ENCODE results near the gene PLEKHJ1.

The PLEKHJ1 gene

DNA sequence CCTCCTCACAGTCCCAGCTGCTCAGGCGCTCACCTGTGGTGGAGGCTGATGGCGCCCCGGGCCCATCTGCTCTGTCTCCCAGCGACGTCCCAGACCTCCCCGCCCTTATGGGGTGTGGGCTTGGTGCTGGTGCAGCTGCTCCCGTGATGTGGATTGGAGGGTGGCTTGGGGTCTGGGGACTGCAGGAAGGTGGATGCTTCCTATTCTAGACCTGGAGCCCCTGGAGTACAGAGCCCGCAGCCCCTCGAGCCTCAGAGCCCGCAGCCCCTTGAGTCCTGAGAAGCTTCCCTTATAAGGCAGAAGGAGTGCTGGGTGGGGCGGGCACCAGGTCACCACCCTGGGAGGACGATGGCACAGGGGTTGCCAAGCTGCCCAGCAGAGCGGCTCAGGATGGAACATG, 40.8 kb downstream of the PLEKHJ1 start:
- DNase-seq: no peak

DNA sequence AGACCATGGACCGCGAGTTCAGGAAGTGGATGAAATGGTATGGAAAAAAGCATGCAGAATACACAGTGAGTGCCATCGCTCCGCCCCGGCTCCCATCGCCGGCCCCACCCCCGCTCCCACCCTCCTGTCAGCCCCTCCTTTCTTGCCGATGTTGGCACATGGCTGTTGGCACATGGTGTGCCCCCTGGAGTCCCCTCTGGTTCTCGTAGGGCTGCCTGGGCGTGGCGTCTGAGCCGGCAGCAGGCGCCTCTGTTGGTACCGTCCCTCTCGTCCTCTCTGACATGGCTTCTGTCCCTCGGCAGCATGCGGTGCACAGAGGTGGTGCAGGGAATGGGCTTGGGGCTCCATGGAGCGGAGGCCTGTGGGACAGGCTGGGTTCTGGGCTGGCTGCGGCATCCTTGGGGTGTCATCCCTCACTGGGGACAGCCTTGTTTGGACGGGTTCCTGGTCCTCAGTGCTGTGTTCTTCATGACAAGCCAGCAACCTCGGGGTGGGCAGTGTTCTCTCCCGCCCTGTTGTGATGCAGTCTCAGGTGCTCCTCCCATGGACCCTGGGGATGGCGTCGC, 41.5 kb downstream of the PLEKHJ1 start:
- no peak for DNase-seq

DNA sequence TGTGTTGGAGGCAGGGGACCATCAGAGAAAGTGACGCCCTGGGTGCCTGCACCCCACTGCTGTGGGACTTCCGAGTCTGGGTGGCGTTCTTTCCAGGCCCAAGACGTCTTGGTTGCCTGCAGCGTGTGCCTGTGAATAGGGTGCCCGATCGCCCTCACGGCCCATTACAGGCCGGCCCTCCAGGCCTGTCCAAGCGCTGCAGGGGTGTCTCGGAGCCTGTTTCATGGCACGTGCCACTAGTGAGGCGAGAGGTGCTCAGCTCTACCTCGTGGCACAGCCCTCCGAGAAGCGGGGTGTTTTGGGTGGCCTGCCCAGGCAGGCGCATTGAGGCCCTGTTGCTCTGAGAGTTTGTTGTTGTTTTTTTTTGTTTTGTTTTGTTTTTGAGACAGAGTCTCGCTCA, 42.3 kb downstream of the PLEKHJ1 start:
- DNase-seq: no peak

DNA sequence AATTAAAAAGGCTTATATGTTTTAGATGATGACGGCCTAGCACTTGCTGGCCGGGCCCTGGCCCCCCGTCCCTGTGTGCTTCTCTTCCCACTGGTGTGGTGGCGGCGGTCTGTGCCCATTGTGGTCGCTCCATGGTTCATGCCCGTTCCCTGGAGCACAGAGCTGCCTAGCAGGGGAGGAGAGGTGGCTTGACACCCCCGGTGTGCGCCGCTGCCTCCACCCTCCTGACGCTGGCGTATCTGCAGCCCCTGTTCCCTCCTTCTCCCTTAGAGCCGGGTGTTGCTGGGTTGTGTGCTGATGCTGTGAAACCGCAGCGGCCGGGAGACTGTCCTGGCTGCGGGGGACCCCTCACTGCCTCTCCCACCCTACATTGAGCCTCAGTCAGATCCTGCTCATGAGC, 43.3 kb downstream of the PLEKHJ1 start:
- no peak for DNase-seq

DNA sequence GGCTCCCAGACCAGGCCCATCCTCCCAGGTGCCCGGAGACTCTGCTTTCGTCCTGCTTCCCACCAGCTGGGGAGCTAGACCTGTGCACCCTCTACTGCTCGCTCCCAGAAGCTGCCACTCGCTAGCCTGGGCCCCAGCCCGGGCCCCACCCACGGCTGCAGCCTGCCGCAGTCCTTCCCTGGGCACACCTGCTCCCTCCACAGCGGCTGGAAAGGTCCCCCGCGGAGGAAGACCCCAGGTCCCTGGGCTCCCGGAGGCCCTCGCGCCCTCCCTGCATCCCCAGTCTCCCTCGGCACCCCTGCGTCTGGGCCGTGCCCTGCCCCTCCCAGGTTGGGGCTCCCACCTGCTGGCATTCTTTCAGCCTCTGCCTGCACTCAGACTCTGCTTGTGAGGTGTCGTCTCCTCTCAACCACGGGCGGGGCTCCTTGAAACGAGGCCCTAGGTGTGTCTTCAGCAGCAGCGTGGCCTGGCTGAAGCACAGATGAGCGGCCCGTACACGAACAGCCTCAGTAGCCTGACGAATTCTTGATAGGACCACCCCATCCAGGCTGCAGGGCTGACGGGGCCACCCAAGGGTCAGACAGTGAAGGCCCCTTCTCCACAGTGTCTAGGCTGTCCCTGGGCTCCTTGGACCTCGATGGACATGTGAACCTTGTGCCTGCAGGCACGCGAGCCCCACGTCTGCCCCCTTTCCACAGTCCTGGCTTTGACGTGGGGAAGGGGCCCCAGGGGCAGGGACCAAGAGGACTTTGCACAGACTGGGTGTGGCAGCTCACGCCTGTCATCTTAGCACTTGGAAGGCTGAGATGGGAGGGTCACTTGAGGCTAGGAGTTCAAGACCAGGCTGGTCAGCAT, 44.4 kb downstream of the PLEKHJ1 start:
- DNase-seq: no peak

DNA sequence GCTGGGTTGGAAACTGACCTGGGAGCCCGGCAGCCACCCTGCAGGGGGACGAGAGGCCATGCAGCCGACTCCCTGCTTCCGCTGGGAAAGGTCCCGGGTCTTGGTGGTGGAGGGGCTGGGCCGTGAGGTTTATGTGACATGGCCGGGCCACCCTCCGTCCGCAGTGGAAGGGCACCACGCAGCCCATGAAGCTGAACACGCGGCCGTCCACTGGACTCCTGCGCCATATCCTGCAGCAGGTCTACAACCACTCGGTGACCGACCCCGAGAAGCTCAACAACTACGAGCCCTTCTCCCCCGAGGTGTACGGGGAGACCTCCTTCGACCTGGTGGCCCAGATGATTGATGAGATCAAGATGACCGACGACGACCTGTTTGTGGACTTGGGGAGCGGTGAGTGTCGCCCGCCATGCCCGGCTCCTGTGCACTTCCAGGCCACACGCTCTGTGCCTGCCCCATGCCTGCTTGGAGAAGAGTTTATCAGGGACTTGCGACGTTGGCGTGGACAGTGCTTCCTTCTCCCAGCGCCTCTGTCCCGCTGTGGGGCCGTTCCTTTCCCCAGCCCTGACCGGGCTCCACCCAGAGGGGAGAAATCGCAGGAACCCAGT, 45.2 kb downstream of the PLEKHJ1 start:
- no peak for DNase-seq

DNA sequence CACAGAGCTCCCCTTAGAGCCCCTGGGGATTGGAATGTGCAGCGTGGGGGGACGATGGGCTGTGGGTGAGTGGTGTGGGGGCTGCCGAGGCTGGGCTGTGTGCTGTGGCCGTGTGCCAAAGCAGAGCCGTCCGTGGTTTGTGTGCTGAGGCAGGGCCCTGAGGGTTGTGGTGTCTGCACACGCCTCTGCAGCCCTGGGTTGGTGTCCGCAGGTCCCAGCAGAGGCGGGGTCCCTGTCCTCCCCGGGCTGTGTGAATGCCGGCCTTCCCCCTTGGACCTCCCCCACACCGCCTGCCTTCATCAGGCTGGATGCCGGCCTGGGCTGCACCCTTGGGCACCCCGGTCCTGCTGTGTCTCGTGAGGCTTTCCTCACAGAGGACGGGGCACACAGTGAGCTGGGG, 46.2 kb downstream of the PLEKHJ1 start:
- DNase-seq: no peak

DNA sequence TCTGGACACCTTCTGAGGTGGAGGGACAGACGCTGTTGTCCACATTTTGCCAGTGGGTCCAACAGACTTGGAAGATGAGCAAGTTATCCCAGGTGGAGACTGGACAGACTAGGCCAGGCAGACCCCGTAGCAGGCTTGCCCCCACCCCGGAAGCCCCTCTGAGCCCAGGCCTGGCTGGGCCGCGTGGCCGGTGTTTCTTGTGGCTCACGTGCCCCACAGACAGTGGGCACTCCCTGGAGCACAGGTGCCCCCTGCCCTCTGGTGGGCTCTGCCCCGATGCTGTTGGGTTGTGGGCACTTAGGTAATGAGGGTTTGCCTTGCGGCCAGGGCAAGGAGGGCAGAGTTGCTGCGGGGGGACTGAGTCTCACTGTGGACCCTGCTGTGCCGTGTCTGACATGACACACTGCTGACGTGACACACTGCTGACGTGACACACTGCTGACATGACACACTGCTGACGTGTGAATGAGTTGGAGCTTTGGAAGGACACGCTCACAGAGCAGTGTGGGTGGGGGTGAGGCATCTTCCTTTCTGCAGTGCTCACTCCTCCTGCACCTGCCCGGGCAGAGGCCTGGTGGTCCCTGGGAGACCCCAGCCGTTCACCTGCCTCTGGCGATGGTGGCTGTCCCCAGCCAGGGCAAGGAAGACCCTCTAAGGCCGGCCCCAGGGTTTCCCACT, 47.3 kb downstream of the PLEKHJ1 start:
- no peak for DNase-seq

DNA sequence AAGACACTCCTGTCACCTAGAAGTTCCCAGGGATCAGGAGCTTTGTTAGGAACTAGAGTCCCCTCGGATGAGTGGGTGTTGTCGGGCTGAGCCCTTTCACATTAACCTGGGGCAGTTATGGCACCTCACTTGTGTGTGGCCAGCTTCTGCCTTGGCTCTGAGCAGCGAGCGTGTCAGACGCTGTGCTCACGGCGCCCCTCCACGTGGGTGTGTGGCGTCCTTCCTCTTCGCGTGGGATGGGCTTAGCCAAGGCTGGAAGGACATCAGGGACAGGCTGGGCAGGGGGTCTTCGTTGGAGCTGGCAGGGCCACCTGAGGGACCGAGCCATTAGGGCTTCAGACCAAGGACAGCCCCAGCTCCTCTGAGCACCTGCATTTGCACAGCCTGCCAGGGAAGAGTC, 49.0 kb downstream of the PLEKHJ1 start:
- DNase-seq: no peak

DNA sequence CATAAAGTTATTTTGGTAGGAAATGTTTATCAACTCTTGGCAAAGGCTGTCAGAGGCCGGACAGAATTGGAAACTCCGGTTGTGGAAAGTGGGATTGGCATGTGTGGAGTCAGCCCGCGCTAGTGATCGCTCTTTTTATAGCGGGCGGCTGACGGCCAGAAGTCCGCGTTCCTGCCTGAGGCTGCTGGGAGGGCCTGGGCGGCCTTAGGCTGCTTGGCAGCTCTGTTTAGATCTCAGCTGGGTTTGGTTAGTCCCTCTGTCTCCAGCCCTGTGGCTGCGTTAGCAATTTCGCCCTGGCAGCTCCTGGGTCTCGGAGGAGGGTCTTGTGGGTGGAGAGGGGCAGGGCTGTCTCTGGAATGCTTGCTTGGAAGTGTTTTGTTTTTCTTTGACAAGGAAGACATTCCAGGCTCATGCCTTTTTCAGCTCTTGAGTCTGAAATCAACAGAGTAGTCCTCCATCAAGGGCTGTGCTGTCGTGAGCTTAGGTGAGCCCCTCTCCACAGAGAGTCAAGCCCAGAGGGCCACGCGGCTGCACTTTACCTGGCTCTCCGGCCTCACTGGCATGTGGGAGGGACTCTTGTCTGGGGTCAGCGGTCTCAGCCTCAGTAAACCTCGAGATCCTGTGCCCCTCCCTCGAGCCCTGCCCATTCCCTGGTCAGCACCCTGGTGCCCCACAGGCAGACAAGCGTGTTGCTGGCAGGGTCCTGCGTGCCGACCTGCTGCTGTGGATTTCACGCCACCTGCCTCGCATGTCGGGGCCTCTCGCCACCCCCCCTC, 49.9 kb downstream of the PLEKHJ1 start:
- DNase-seq: no peak

DNA sequence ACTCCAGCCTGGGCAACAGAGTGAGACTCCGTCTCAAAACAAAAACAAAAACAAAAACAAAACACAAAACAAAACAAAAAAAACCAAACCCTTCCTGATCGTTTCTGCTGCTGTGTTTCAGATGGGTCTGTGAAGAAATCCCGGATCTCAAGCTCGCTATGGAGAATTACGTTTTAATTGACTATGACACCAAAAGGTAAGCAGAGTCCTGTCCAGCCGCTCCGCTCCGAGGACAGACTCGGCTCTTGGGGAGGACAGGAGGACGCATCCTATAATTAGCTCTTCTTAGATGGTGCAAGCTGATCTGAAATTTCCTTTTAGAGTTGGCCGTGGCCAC, 50.4 kb downstream of the PLEKHJ1 start:
- DNase-seq: no peak

DNA sequence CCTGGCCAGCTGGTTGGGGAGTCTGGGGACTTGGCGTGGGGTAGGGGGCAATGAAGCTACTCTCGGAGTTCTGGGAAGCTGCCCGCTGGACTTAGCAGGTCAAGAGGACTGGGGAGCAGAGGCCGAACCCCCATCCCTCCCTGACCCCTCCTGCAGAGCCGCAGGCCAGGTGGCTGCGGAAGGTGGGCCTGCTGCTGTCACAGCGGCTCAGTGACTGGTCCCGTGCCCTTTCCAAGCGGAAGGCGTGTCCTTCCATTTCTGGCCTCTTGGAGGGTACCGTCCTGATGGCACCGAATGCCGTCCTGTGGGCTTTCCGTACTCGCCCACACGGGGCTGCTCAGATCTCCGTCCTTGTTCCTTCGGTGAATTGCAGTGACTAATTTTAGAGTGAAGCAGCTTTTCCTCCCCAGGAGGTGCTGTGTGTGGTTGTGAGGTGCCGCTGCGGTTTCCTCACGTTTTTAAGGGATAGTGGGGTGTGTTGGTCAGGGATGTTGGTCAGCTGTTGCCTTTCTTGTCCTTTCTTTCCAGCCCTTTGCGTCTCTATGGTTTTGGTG, 51.6 kb downstream of the PLEKHJ1 start:
- no peak for DNase-seq

Data from activated gamma-delta T cell (primary cell).